Heart right ventricle (tissue), 16 donors: ENCODE data around the gene CBX3. TPM values are rescaled to one million over a fixed set of nuclear protein-coding genes. Genes with fewer than 3 reads are reported as not detected.

Source experiments
- ATAC-seq, 8 donors: fragments of 200-7000 bp; cut with Tn5 transposase; one replicate each; pipeline ENCODE4 v1.9.1; 2020; ENCODE audit warnings: mild to moderate bottlenecking in 8 of 8, moderate library complexity in 8 of 8, moderate number of reproducible peaks in 1 of 8
- DNase-seq, 2 donors: peaks; one replicate each; pipeline ENCODE4 v3.0.0-alpha.2; 2020
- H3K27ac ChIP-seq, 10 donors: fragments of 200-600 bp; sonication (generic) in 2 of 10; one replicate each; pipeline versions ENCODE4 v1.5.0 to v1.8.0; 2020 to 2022; ENCODE audit warnings: mild to moderate bottlenecking in 3 of 10
- H3K27me3 ChIP-seq, 7 donors: fragments of 200-600 bp; one replicate each; pipeline ENCODE4 v1.8.0; 2021 to 2022; ENCODE audit warnings: mild to moderate bottlenecking in 2 of 7
- H3K36me3 ChIP-seq, 9 donors: fragments of 200-600 bp; sonication (generic) in 1 of 9; one replicate each; pipeline versions ENCODE4 v1.5.0 to v1.8.0; 2020 to 2022; ENCODE audit warnings: mild to moderate bottlenecking in 2 of 9
- H3K4me1 ChIP-seq, 9 donors: fragments of 200-600 bp; sonication (generic) in 1 of 9; one replicate each; pipeline versions ENCODE4 v1.5.0 to v1.8.0; 2020 to 2022; ENCODE audit warnings: mild to moderate bottlenecking in 4 of 9
- H3K4me3 ChIP-seq, 10 donors: fragments of 200-600 bp; sonication (generic) in 2 of 10; one replicate each; pipeline versions ENCODE4 v1.5.0 to v1.8.0; 2020 to 2022; ENCODE audit warnings: mild to moderate bottlenecking in 7 of 10, moderate library complexity in 2 of 10
- H3K9me3 ChIP-seq, 11 donors: fragments of 200-600 bp in 10 of 11; sonication (generic) in 2 of 11; one replicate each; pipeline versions ENCODE4 v1.5.0 to v1.8.0; 2013 to 2022; ENCODE audit warnings: mild to moderate bottlenecking in 2 of 11, control low read depth in 1 of 11, moderate library complexity in 1 of 11
- CTCF ChIP-seq, 9 donors: fragments of 200-600 bp; sonication (generic) in 2 of 9; IDR thresholded peaks; one replicate each; pipeline versions ENCODE4 v1.5.0 to v1.8.0; 2021 to 2022; ENCODE audit warnings: antibody characterized with exemption in 9 of 9, mild to moderate bottlenecking in 5 of 9, moderate library complexity in 1 of 9
- WGBS, 2 donors: extraction: QIAGEN DNeasy Blood & Tissue Kit; methylation state at CpG; one replicate each; pipeline ENCODE4 v1.1.7; 2013; ENCODE audit warnings: inconsistent platforms in 1 of 2; 5-methylcytosine and 5-hydroxymethylcytosine counted together
- intact Hi-C, 10 donors: fragments of 100-400 bp; cut with DNase I; formaldehyde crosslinking; loops; one replicate each; pipeline versions ENCODE4 v1.11.1 to v1.14.2; 2022
- polyA plus RNA-seq, 2 donors: library from polyadenylated mRNA; stranded (reverse); fragments of 200-250 nt; gene quantifications; one replicate each; pipeline ENCODE4 v1.2.3, GENCODE V29; 2013
- total RNA-seq, 10 donors: library from RNA; stranded (reverse); fragmentation: NEBNext Ultra II Directional in 3 of 10; extraction: Animal tissue kit (Norgen Biotek cat#: 25700) in 3 of 10; gene quantifications; one replicate each; pipeline versions ENCODE4 v1.2.1 to v1.2.4, GENCODE V29; 2021 to 2023
- donor health status: Arrhythmogenic right ventricular cardiomyopathy.
- donor health status: ischemic (EF 13 %, LVEDD 7.1; RV severe dilation, severe dysfunction).
- donor health status: healthy with polysubstance abuse.
- donor health status: DM: no; HTN: yes; CAD: no.
- donor health status: DM: no; HTN: no; CAD: no.
- donor health status: ischemic (EF 25% LVEDD 6.9; RV normal size, moderate dysfunction).
- donor health status: ischemic (EF 25% LVEDD 5.7; RV mildly dilated, moderate dysfunction).
- donor health status: healthy.
- donor health status: DM: yes; HTN: yes; CAD: no.
- donor health status: Ischemic cardiomyopathy.
- donor health status: ischemic (EF 35%, LVEDD 5.7; RV mildly dilated, moderate dysfunction).
- donor health status: nonischemic (EF 11% LVEDD 7.7; RV severe dilation, severe dysfunction).
- donor health status: DM: yes; HTN: yes; CAD: no.
- donor health status: PGD.
- donor health status: ischemic (EF 29% LVEDD 5.4; RV normal size, mild dysfunction).
- donor health status: nonischemic (EF 23%, LVEDD 6.1; RV moderate dilation, normal function).

The CBX3 gene
- total and polyA plus RNA-seq, 12 donors, result 49.0 to 72.6 (median 58.6) TPM

GRCh38 chr7:26179422-26179821 is 22.1 kb upstream of the CBX3 start:
- no peak for TF ChIP-seq CTCF (IDR thresholded peaks at IDR 0.05)
- 72 to 82% methylated on average over 5 of the region's 5 CpGs for WGBS, 2 donors
- peak in 5 of 8 donors; percentile 3 to 60 (median 16) for ATAC-seq

GRCh38 chr7:26179826-26180497 is 21.6 kb upstream of the CBX3 start:
- TF ChIP-seq CTCF (IDR thresholded peaks at IDR 0.05), result no peak

More at GRCh38 chr7:26179422-26179821, 22.1 kb upstream of the CBX3 start:
- Histone ChIP-seq H3K27me3 (no peaks in the 10 kb centered on the region), H3K4me1 (peaks cover 0 to 41% (median 26%) of the 10 kb centered on the region in 9 donors), H3K36me3 (peaks cover 0 to 6% (median 0%) of the 10 kb centered on the region in 9 donors), H3K9me3 (no peaks in the 10 kb centered on the region), H3K27ac (no peak overlapping the region), H3K4me3 (no peak overlapping the region)
- intact Hi-C loops, result no loop called here
- no peak for DNase-seq

GRCh38 chr7:26180792-26181198 is 20.8 kb upstream of the CBX3 start:
- TF ChIP-seq CTCF (IDR thresholded peaks at IDR 0.05), result no peak
- DNase-seq (no peak), ATAC-seq (peak in 5 of 8 donors; percentile 32 to 63 (median 35))
- no peaks in the 10 kb centered on the region for H3K27me3 ChIP-seq
- H3K4me1 ChIP-seq, result peaks cover 0 to 41% (median 26%) of the 10 kb centered on the region in 9 donors
- peak overlapping the region in 1 of 10 donors; percentile 49 for H3K27ac ChIP-seq
- no peaks in the 10 kb centered on the region for H3K9me3 ChIP-seq
- H3K36me3 ChIP-seq, result peaks cover 0 to 20% (median 0%) of the 10 kb centered on the region in 9 donors
- no peak overlapping the region for H3K4me3 ChIP-seq
- WGBS, 2 donors, result 33 to 37% methylated on average over 5 of the region's 5 CpGs
- intact Hi-C loops, result loop anchor here in 1 of 10 donors (10.0 kb wide), 1 partner anchor 86 kb away; no protein-coding TSS in a partner anchor

More at GRCh38 chr7:26179826-26180497, 21.6 kb upstream of the CBX3 start:
- Histone ChIP-seq H3K36me3 (peaks cover 0 to 11% (median 0%) of the 10 kb centered on the region in 9 donors), H3K4me1 (peaks cover 0 to 41% (median 26%) of the 10 kb centered on the region in 9 donors), H3K27me3 (no peaks in the 10 kb centered on the region), H3K9me3 (no peaks in the 10 kb centered on the region), H3K27ac (peak overlapping the region in 1 of 10 donors; percentile 20), H3K4me3 (no peak overlapping the region)
- ATAC-seq (peak in 5 of 8 donors; percentile 12 to 38 (median 21)), DNase-seq (no peak)
- intact Hi-C loops, result loop anchor here in 1 of 10 donors (10.0 kb wide), 1 partner anchor 85 kb away; no protein-coding TSS in a partner anchor
- 51 to 52% methylated on average over 8 of the region's 8 CpGs for WGBS, 2 donors

- H3K4me1 ChIP-seq, result peaks cover 0 to 41% (median 29%) of the 10 kb centered on the region in 9 donors
- H3K36me3 ChIP-seq, result peaks cover 0 to 26% (median 0%) of the 10 kb centered on the region in 9 donors
- H3K9me3 ChIP-seq, result no peaks in the 10 kb centered on the region
- H3K4me3 ChIP-seq, result no peak overlapping the region
- intact Hi-C loops, result loop anchor here in 2 of 10 donors (2.0 to 10.0 kb wide), 2 partner anchors 15 to 87 kb away; no protein-coding TSS in a partner anchor
- H3K27me3 ChIP-seq, result no peaks in the 10 kb centered on the region
- no peak for DNase-seq
- 84 to 87% methylated on average over 3 of the region's 3 CpGs for WGBS, 2 donors
- peak overlapping the region in 1 of 10 donors; percentile 49 for H3K27ac ChIP-seq
- no peak for TF ChIP-seq CTCF (IDR thresholded peaks at IDR 0.05)
- no peak for ATAC-seq
Measured at GRCh38 chr7:26181474-26182227, 19.9 kb upstream of the CBX3 start.
